ENCODE measurements around the gene PACRG. TPM values are rescaled to one million over a fixed set of nuclear protein-coding genes. Genes with fewer than 3 reads are reported as not detected.
"Not testable (repeated sequence)": the region's sequence is repeated elsewhere in the genome, so short reads cannot be mapped to it uniquely, and the experiment has no call there.

The PACRG gene
- total and polyA plus RNA-seq, 2 experiments from 2014 or later: 0.17 to 0.68 TPM

GRCh38 chr6:163314791-163315470 is 587.2 kb downstream of the PACRG start:
- H3K4me3 Mint-ChIP-seq: no peak overlapping the region
- no peaks in the 10 kb centered on the region for H3K36me3 ChIP-seq (ENCODE audit: insufficient read depth)
- no peaks in the 10 kb centered on the region for H3K79me2 ChIP-seq (replicated peaks; ENCODE audit: insufficient read depth)
- H3K27ac Mint-ChIP-seq: no peak overlapping the region
- no peaks in the 10 kb centered on the region for H3F3A ChIP-seq (replicated peaks; ENCODE audit: low read depth)
- H3K9me3 Mint-ChIP-seq: no peaks in the 10 kb centered on the region
- H3K4me1 Mint-ChIP-seq: no peaks in the 10 kb centered on the region
- H3K4me3 ChIP-seq: no peak overlapping the region
- H3K27ac ChIP-seq (ENCODE audit: low read depth): no peak overlapping the region
- H3K27me3 ChIP-seq (ENCODE audit: insufficient read depth): no peaks in the 10 kb centered on the region
- no peak for ATAC-seq
- no peaks in the 10 kb centered on the region for H3K9me2 ChIP-seq (ENCODE audit: insufficient read depth)
- no peaks in the 10 kb centered on the region for H3K36me3 Mint-ChIP-seq (ENCODE audit: low read depth)
- TF ChIP-seq EZH2phosphoT487 (IDR thresholded peaks at IDR 0.05; ENCODE audit: unreplicated experiment) (no peak), EZH2 (IDR thresholded peaks at IDR 0.05; ENCODE audit: low read depth, unreplicated experiment) (no peak), CTCF (conservative IDR thresholded peaks at IDR 0.05; ENCODE audit: low read depth in 2 of 2) (no peak), ZNF462 (CRISPR knock-in tag; IDR thresholded peaks at IDR 0.05) (no peak), POLR2AphosphoS5 (IDR thresholded peaks at IDR 0.05; ENCODE audit: low read depth) (no peak), ETS1 (IDR thresholded peaks at IDR 0.05) (no peak)
- no peak for DNase-seq (ENCODE audit: low spot score)
- H3K4me2 ChIP-seq: no peak overlapping the region
- 0 out of 2 replicates have a peak overlapping the region, but pooled peaks have one; percentile 47 for H2AFZ ChIP-seq
- no peaks in the 10 kb centered on the region for H4K20me1 ChIP-seq (replicated peaks; ENCODE audit: insufficient read depth)
- no peaks in the 10 kb centered on the region for H3K4me1 ChIP-seq (ENCODE audit: insufficient read depth)
- peaks cover 5% of the 10 kb centered on the region for H3K27me3 Mint-ChIP-seq (ENCODE audit: insufficient read depth, low read depth, poor library complexity)

- H3F3A ChIP-seq (replicated peaks; ENCODE audit: low read depth); H3K36me3 ChIP-seq (ENCODE audit: insufficient read depth); H3K4me3 Mint-ChIP-seq; H4K20me1 ChIP-seq (replicated peaks; ENCODE audit: insufficient read depth); H3K4me1 ChIP-seq (ENCODE audit: insufficient read depth); H3K36me3 Mint-ChIP-seq (ENCODE audit: low read depth); H3K9me2 ChIP-seq (ENCODE audit: insufficient read depth); H3K79me2 ChIP-seq (replicated peaks; ENCODE audit: insufficient read depth); H3K27me3 Mint-ChIP-seq (ENCODE audit: insufficient read depth, low read depth, poor library complexity); ATAC-seq; H3K4me3 ChIP-seq; H2AFZ ChIP-seq; H3K27ac Mint-ChIP-seq; H3K27ac ChIP-seq (ENCODE audit: low read depth); DNase-seq (ENCODE audit: low spot score); H3K4me1 Mint-ChIP-seq; H3K27me3 ChIP-seq (ENCODE audit: insufficient read depth); H3K9me3 Mint-ChIP-seq; H3K4me2 ChIP-seq: not testable (repeated sequence)
Measured at GRCh38 chr6:163316866-163317495, 589.2 kb downstream of the PACRG start.
